HepG2 (cell line): ENCODE results near the gene UBQLN2. TPM values are rescaled to one million over a fixed set of nuclear protein-coding genes. Genes with fewer than 3 reads are reported as not detected.

Source experiments
- CAMTA2 ChIP-seq: sonication (generic); formaldehyde crosslinking; IDR thresholded peaks from 2 replicates; pipeline ENCODE4 v1.4.0; 2020; ENCODE audit warnings: mild to moderate bottlenecking, missing genetic modification reagents, borderline replicate concordance
- CEBPG ChIP-seq: IDR thresholded peaks from 2 replicates; pipeline ENCODE4 v1.6.1; 2016
- DBP ChIP-seq: sonication (generic); formaldehyde crosslinking; IDR thresholded peaks from 2 replicates; pipeline ENCODE4 v1.4.0; 2020; ENCODE audit warnings: missing genetic modification reagents; ENCODE audit errors: not compliant biosample characterization
- DR1 ChIP-seq: sonication (generic); formaldehyde crosslinking; IDR thresholded peaks from 2 replicates; pipeline ENCODE4 v1.8.0; 2021; ENCODE audit warnings: mild to moderate bottlenecking, missing genetic modification reagents, inconsistent platforms
- ELF3 ChIP-seq: IDR thresholded peaks from 2 replicates; pipeline ENCODE4 v1.6.1; 2016; ENCODE audit warnings: missing genetic modification reagents, missing compliant biosample characterization
- GTF2F1 ChIP-seq: fragments of 150-350 bp; IDR thresholded peaks from 2 replicates; pipeline ENCODE4 v1.6.1; 2014; ENCODE audit warnings: low read length
- IRF2 ChIP-seq: IDR thresholded peaks from 2 replicates; pipeline ENCODE4 v1.6.1; 2018; ENCODE audit warnings: missing genetic modification reagents, missing compliant biosample characterization
- KAT2B ChIP-seq: fragments of 150-350 bp; IDR thresholded peaks from 2 replicates; pipeline ENCODE4 v1.6.1; 2014; ENCODE audit warnings: low read depth, low read length, borderline replicate concordance
- MBNL3 ChIP-seq: fragments of 250-450 bp; sonication (Bioruptor Pico); conservative IDR thresholded peaks from 2 replicates; pipeline ENCODE4 v1.8.0; 2022; ENCODE audit warnings: mild to moderate bottlenecking, inconsistent platforms
- MED8 ChIP-seq: sonication (generic); formaldehyde crosslinking; IDR thresholded peaks from 2 replicates; pipeline ENCODE4 v1.8.1; 2023; ENCODE audit warnings: mild to moderate bottlenecking, missing genetic modification reagents; ENCODE audit not compliant: insufficient replicate concordance
- NBN ChIP-seq: fragments of 450-650 bp; conservative IDR thresholded peaks from 2 replicates; pipeline ENCODE4 v1.6.1; 2017
- NR2F1 ChIP-seq, 2 experiments: fragments of 450-650 bp in 1 of 2; formaldehyde crosslinking in 1 of 2; IDR thresholded peaks; 2 replicates each; pipeline versions ENCODE4 v1.5.0 to v1.6.1; 2016 to 2020; ENCODE audit warnings: mild to moderate bottlenecking in 1 of 2, missing compliant biosample characterization in 1 of 2, missing genetic modification reagents in 1 of 2, moderate library complexity in 1 of 2
- PPARG ChIP-seq: conservative IDR thresholded peaks from 2 replicates; pipeline ENCODE4 v1.6.1; 2016; ENCODE audit warnings: missing biosample characterization, missing genetic modification reagents
- RARA ChIP-seq: IDR thresholded peaks from 2 replicates; pipeline ENCODE4 v1.6.1; 2016; ENCODE audit warnings: missing genetic modification reagents, missing compliant biosample characterization
- RFXANK ChIP-seq: IDR thresholded peaks from 2 replicates; pipeline ENCODE4 v1.6.1; 2016
- SMARCC2 ChIP-seq: fragments of 450-650 bp; IDR thresholded peaks from 2 replicates; pipeline ENCODE4 v1.6.1; 2017; ENCODE audit warnings: antibody characterized with exemption, mild to moderate bottlenecking
- SMARCE1 ChIP-seq: fragments of 450-650 bp; IDR thresholded peaks from 2 replicates; pipeline ENCODE4 v1.6.1; 2017; ENCODE audit warnings: borderline replicate concordance
- TAF1 ChIP-seq: sonication (generic); formaldehyde crosslinking; IDR thresholded peaks from 2 replicates; pipeline ENCODE4 v1.4.0; 2020; ENCODE audit warnings: missing genetic modification reagents
- TBL1XR1 ChIP-seq: fragments of 150-350 bp; IDR thresholded peaks from 2 replicates; pipeline ENCODE4 v1.6.1; 2014; ENCODE audit warnings: borderline replicate concordance, low read length; ENCODE audit not compliant: partially characterized antibody
- ZC3H13 ChIP-seq: sonication (generic); formaldehyde crosslinking; IDR thresholded peaks from 2 replicates; pipeline ENCODE4 v1.8.1; 2023; ENCODE audit warnings: mild to moderate bottlenecking, missing genetic modification reagents, moderate library complexity
- ZNF12 ChIP-seq: sonication (generic); formaldehyde crosslinking; IDR thresholded peaks from 2 replicates; pipeline ENCODE4 v1.5.0; 2020; ENCODE audit warnings: missing genetic modification reagents
- ZNF335 ChIP-seq: sonication (generic); formaldehyde crosslinking; IDR thresholded peaks from 2 replicates; pipeline ENCODE4 v1.4.0; 2020; ENCODE audit warnings: missing genetic modification reagents
- ZNF577 ChIP-seq: sonication (generic); formaldehyde crosslinking; IDR thresholded peaks from 2 replicates; pipeline ENCODE4 v1.4.0; 2020; ENCODE audit warnings: mild to moderate bottlenecking, low read depth, missing genetic modification reagents, borderline replicate concordance
- ZNF775 ChIP-seq: sonication (generic); formaldehyde crosslinking; IDR thresholded peaks from 2 replicates; pipeline ENCODE4 v1.4.0; 2020; ENCODE audit warnings: missing genetic modification reagents, mild to moderate bottlenecking, moderate library complexity, borderline replicate concordance
- ZNF788 ChIP-seq: sonication (generic); formaldehyde crosslinking; IDR thresholded peaks from 2 replicates; pipeline ENCODE4 v1.5.0; 2020; ENCODE audit warnings: mild to moderate bottlenecking, missing genetic modification reagents, borderline replicate concordance
- polyA plus RNA-seq, 8 experiments: library from polyadenylated mRNA; depleted of rRNA in 3 of 8; stranded (reverse) in 7 of 8; unstranded in 1 of 8; fragments of >200 nt; fragmentation: Illumina TruSeq in 4 of 8; extraction: Trizol in 4 of 8; gene quantifications; 2 replicates each; pipeline versions ENCODE4 v1.2.1 to v1.2.3, GENCODE V29; 2011 to 2016; ENCODE audit warnings: low read depth in 4 of 8, missing spikeins in 1 of 8, mixed read lengths in 1 of 8; ENCODE audit not compliant: insufficient read depth in 1 of 8
- total RNA-seq, 5 experiments: library from RNA; depleted of rRNA; stranded (reverse); fragments of >200 nt; fragmentation: Illumina TruSeq; extraction: Trizol; gene quantifications; 2 replicates each; pipeline ENCODE4 v1.2.3, GENCODE V29; 2016; ENCODE audit warnings: low read depth in 1 of 5
- TF ChIP-seq, protein P1 (sequence below): sonication (generic); formaldehyde crosslinking; IDR thresholded peaks from 2 replicates; pipeline ENCODE4 v1.5.1; 2020; ENCODE audit warnings: missing genetic modification reagents, mild to moderate bottlenecking, borderline replicate concordance
- TF ChIP-seq, protein P2 (sequence below): IDR thresholded peaks from 2 replicates; pipeline ENCODE4 v1.6.1; 2016; ENCODE audit warnings: low read depth, control low read depth
- TF ChIP-seq, protein P3 (sequence below): sonication (generic); formaldehyde crosslinking; IDR thresholded peaks from 2 replicates; pipeline ENCODE4 v1.9.0; 2022; ENCODE audit warnings: low read depth, missing genetic modification reagents

Gene UBQLN2
- total and polyA plus RNA-seq, 2 of the 13 experiments (the other 11 are each of a cell fraction or from before 2014, with no cell fraction given): 4.1 to 7.2 TPM

DNA sequence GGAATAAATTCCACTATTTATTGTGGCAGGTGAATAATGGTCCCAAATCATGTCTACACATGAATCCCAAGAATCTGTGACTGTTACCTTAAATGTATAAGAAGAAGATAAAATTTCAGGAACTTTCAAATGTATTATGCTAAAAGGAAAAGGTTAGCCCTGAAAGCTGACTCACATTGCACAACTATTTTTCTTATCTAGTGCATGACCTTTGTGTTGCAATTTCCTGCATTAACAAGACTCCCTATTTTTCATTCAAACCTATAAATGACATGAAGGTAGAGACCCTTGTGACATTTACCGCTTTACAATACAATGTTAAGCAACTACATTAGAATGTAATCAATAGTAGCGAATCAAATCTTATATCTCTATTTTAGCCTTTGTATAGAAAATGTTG lies 36.7 kb downstream of the UBQLN2 start (continued):
- TF ChIP-seq, protein P1, sequence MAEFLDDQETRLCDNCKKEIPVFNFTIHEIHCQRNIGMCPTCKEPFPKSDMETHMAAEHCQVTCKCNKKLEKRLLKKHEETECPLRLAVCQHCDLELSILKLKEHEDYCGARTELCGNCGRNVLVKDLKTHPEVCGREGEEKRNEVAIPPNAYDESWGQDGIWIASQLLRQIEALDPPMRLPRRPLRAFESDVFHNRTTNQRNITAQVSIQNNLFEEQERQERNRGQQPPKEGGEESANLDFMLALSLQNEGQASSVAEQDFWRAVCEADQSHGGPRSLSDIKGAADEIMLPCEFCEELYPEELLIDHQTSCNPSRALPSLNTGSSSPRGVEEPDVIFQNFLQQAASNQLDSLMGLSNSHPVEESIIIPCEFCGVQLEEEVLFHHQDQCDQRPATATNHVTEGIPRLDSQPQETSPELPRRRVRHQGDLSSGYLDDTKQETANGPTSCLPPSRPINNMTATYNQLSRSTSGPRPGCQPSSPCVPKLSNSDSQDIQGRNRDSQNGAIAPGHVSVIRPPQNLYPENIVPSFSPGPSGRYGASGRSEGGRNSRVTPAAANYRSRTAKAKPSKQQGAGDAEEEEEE (CRISPR knock-in tag): no peak
- TF ChIP-seq DR1 (CRISPR knock-in tag) (no peak), RARA (peak; percentile 62), TBL1XR1 (no peak), ZNF788 (no peak), CEBPG (CRISPR knock-in tag) (peak; percentile 77), DBP (CRISPR knock-in tag) (no peak), ZNF335 (CRISPR knock-in tag) (no peak), ELF3 (peak; percentile 25; the same call in 1 of the 2 replicates), MBNL3 (CRISPR knock-in tag) (no peak), IRF2 (CRISPR knock-in tag) (no peak), KAT2B (no peak), ZNF775 (no peak), ZNF12 (CRISPR knock-in tag) (peak; percentile 95), GTF2F1 (no peak), ZC3H13 (CRISPR knock-in tag) (no peak), RFXANK (CRISPR knock-in tag) (no peak), NBN (no peak), PPARG (CRISPR knock-in tag) (0 out of 2 replicates have a peak, but pooled peaks have one; percentile 24), MED8 (no peak), NR2F1 (CRISPR knock-in tag; IDR thresholded peaks at IDR 0.05) (peak; percentile 36 to 46; a peak in 2 of 4 replicates), SMARCE1 (no peak), ZNF577 (CRISPR knock-in tag) (no peak), TAF1 (CRISPR knock-in tag) (no peak), CAMTA2 (no peak), SMARCC2 (no peak)
- TF ChIP-seq, protein P2, sequence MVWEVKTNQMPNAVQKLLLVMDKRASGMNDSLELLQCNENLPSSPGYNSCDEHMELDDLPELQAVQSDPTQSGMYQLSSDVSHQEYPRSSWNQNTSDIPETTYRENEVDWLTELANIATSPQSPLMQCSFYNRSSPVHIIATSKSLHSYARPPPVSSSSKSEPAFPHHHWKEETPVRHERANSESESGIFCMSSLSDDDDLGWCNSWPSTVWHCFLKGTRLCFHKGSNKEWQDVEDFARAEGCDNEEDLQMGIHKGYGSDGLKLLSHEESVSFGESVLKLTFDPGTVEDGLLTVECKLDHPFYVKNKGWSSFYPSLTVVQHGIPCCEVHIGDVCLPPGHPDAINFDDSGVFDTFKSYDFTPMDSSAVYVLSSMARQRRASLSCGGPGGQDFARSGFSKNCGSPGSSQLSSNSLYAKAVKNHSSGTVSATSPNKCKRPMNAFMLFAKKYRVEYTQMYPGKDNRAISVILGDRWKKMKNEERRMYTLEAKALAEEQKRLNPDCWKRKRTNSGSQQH (CRISPR knock-in tag): no peak
- TF ChIP-seq, protein P3, sequence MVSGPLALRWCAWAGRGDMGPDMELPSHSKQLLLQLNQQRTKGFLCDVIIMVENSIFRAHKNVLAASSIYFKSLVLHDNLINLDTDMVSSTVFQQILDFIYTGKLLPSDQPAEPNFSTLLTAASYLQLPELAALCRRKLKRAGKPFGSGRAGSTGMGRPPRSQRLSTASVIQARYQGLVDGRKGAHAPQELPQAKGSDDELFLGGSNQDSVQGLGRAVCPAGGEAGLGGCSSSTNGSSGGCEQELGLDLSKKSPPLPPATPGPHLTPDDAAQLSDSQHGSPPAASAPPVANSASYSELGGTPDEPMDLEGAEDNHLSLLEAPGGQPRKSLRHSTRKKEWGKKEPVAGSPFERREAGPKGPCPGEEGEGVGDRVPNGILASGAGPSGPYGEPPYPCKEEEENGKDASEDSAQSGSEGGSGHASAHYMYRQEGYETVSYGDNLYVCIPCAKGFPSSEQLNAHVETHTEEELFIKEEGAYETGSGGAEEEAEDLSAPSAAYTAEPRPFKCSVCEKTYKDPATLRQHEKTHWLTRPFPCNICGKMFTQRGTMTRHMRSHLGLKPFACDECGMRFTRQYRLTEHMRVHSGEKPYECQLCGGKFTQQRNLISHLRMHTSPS (CRISPR knock-in tag): no peak
